Hepatic stellate cell (primary cell): Measurements from ENCODE around the gene SLC25A23.
A peak's percentile ranks its signal among the peaks of the same experiment; 100 is the strongest.

Source experiments
- DNase-seq: peaks from one replicate; pipeline ENCODE4 v3.0.0; 2011; ENCODE audit warnings: low spot score

SLC25A23 gene

DNA sequence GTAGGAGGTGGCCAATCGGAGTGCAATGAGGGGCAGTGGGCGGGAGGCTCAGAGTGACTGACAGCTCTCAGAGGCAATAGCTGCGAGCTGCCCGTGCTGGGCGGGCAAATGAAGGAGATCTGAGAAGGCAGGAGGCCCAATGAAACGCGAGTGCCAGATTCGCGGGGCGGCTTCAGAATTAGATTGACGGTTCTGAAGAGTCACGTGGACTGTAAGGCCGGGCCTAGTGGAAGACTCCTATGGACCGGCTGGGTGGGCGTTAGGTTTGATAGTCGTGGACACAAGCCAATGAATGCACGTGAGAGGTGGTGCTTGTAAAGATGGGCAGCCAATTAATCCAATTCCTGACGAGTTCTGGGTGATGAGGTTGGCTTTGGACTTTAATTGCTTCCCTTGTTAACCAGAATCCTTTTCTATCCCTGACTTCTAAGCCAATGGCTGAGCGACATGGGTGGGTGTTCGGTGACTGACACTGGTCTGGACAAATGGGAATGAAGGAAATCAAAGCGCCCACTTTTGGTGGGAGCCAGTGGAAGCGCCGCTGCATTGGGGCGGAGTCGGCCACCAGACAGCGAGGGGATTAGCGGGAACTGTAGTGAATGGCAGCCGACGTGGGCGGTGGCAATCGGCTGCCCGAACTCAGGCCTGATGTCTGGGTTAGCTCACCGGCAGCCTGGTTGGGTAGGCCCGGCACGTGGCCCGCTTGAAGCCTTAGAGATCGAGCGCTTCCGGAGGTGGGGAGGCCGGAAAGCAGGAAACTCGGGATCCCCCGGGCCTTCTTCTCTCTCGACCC lies 34.5 kb downstream of the SLC25A23 start:
- peak; percentile 100 for DNase-seq

DNA sequence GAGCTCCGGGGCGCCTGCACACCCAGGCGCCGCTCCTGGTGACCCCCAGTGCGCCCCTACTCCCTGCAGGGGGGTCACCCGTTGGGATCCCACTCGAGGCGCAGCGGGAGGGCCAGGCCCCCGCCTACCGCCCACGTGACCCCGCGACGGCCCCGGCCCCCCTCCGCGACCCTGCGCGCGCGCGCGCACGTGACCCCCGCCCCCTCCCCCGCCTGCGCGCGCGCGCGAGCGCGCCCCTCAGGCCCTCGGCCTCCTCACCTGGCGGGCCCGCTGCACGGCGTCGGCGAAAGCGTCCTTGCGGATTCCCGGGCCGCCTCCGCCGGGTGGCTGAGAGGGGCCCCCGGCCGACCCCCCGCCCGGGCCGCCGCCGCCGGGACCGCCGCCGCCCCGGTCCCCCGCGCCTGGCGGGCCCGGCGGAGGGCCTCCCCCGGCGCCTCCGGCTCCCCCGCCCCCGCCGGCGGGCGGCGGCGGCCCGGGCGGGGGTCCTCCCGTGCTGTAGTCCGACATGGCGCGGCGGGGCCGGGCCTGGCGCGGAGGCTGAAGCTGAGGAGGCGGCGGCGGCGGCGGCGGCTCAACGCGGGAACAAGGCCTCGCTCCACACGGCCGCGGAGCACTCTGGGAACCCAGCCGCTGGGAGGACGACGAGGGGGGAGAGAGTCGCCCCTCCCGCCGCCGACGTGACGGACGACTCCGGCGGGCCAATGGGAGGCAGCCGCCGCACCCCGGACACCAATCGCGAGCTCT lies 35.2 kb downstream of the SLC25A23 start, which contains the start of gene KHSRP:
Gene KHSRP, minus strand, starts transcription at position 617 of the 744 bp plus-strand sequence. Its CDS starts 110 bp downstream, at position 507.
- DNase-seq = no peak

DNA sequence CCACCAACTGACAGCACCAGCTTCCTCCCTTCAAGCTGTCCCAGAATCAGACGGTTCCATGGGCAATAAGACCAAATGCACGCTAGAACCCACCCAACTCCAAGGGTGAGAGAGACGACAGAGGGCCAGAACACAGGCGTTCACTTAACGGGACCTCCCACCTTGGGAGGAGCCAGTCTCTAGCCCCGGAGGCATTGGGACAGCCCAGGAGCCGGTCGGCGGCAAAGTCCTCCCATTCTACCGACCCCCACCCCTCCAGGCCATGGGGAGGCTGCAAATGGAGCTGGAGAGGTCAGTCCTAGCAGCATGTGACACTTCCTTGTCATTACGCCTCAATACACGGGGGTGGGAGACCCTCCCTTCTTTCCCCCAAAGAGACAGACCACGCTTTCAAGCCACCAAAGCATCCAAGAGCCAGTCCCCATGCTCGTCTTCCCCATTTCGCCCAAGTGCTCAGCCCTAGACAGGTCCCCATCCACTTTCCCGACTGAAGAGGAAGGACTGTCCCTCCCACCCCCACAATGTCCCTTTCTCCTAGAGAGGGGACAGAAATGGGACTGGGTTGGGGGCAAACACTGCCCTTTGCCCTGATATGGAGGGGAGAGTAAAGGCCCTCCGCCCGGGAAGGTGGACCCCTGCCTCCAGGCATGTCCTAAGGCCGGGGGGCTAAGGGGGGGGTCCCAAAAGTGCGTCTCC lies 35.9 kb downstream of the SLC25A23 start:
- DNase-seq = peak; percentile 85

DNA sequence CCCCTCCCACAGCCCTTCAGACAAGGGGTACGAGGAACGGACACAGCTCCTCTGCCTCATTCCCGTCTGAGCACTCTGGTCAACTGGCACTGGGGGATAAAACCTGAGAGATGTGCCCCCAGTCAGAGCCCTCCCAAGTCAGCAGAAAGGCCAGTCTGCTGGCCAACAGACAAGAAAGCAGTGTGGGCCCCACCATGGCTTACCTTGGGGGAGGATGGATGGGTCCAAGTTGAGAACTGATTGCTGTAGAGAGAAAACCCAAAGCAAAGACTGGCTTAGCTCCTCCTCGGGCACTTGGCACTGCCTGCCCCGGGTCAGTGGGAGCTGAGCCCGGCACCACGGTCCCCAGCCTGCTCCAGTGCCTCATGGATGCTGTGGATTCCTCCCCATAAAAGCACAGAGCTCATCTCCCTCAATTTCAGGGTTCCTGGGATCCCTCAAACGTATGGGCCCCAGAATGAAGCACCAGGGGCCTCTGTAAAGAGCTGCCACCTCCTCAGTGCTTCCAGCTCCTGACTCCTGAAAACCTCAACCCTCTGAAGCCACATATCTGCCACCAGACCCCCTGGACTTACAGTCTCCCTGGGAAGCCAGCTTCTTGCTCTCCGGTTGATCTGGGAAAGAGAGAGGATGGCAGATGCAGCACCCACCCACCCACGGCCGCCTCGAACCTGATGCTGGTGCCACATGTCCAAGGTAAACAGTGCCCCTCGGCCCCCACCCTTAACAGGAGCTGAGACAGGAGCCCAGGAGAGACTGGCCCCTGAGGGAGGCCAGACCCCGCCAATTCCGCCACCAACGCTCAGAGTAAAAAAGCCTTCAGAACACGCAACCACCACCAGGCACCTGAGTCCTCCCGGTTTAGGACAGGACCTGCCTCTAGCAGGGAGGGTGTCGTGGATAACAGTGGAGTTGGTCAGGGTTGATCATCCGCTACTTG lies 38.2 kb downstream of the SLC25A23 start:
- no peak for DNase-seq

DNA sequence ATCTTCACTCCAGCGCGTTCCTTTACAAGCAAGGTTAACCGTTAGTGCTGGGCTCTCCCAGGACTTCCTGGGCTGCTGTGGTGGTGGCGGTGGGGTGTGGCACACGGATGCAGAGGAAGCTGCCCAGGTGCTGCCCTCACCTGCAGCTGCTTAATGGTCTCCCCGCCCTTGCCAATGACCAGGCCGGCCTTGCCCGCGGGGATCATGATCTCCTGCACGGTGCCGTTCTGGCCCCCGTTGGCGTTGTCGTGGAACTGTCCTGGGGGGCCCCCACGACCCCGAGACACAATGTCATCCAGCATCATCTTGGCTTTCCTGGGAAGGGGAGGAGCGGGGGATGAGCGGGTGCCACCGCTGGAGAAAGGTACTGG lies 41.0 kb downstream of the SLC25A23 start:
- DNase-seq = no peak

DNA sequence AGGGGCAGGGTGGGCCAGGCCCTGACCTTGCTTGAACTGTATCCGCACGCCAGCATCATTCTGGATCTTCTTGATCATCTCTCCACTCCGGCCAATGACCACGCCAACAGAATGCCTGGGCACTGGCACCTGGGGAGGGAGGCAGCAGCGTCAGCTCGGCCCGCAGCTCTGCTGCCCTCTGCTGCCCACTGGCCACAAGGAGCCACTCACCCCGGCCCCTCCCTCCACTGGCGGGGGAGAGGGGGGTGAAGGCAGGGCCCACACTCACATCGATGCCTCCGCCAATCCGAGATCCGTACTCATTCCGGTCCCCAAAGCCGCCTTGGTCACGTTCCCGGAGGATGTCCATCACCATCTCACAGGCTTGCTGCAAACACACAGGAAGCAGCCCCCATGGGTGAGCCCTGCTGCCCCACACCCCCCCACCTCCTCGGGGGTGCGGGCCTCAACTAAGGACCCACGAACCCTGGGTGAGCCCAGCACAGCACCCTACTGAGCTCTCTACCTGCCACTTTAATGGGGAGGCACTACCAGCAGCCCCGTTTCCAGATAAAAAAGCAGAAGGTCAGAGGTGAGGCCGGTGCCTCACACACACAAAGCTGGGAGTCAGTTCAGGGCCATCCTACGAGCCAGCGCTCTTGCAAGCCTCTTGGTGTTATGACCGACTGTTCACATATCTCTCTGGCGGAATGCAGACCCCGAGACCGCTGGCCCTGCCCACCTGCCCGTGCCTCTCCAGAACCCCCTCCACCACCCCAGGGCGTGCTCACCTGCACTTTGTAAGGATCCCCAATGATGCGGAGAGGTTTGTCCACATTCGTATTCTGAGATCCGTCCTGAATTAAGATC lies 41.7 kb downstream of the SLC25A23 start:
- peak; percentile 62 for DNase-seq

DNA sequence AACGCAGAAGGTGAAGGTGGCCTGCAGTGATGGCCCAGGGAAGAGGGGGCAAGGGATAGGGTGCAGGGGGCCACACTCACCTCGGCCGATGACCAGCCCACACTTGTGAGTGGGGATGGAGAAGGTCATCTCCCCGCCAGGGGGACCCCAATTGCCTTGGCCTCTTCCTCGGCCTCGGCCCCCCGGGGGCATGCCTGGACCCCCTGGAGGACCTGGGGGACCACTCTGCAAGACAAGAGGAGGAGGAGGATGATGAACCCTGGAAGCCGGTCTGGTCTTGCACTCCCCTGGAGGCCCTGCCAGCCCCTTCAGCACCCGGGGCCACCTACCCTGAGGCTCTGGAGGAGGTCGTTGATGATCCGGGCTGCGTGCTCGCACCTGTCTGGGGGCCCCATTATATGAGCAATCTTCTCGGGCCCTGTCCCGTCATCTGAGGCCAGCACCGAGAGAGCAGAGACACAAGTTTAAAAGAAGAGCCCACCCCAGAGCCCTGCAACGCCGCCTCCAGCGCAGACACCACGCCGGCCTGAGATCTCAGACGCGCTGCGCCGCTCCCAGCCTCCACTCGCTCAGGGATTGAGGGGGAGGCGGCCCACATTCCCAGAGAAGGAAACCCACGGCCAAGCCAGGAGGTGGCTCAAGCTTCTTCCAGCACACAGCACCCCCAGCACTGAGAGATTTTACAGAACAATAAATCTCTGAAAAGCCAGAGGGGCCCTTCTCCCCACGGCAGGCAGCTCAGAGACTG lies 42.8 kb downstream of the SLC25A23 start:
- no peak for DNase-seq

DNA sequence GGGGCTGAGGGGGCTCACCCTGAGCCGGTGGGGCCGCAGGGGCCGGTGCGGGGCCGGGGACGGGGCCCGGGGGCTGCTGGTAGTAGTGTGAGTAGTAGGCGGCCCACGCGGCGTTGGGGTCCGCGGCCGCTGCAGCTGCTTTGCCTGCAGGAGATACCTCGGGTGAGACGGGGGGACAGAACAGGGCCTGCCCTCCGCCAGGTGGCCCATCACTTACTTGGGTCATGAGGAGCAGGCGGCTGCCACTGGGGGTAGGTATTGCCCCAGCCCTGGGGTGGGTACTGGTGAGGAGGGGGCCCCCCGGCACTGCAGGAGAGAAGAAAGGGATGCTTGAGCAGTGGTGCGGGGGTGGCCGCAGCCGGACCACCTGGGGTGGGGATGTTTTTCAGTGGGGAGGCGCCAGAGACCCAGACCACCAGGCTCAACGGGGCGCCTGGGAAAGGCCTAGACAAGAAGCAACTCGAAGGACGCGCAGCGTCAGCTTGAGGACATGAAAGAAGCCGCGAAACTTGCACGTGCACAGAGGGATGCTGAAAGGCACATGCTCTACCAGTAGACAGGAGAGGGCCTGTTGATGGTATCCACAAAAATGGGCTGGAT lies 43.9 kb downstream of the SLC25A23 start:
- DNase-seq = no peak

DNA sequence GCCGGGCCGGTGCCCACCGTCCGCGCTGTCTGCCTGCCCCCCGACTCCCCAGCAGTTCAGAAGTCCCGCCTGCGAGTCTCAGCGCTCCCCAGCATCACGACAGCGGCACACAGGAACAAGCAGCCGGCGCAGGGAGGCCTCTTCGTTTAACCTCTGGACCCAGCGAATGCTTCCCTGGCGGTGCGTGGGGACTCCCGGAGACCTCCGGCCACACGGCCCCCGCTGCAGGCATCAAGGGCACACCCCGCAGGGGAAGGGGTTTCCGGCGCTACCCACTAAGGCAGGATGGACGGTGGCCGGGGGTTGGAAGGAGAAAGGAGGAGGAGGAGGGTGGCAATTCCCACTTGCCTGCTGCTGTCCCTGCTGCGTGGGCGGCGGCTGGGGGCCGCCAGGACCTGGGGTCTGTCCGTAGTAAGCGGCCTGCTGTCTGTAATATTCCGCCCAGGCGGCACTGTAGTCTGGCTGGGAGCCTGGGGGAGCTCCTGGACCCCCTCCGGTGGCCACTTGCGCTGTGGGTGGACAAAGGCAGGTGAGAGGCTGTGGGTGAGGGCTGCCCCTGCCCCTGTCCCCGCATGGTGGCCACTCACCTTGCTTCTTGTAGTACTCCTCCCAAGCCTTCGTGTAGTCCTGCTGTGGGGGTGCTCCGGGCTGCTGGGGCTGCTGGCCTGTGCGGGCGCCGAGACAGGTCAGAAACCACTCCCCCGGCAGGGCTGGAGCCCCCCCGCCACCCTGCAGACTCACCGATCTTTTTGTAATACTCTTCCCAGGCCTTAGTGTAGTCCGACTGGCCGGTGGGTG lies 44.6 kb downstream of the SLC25A23 start:
- DNase-seq = no peak

DNA sequence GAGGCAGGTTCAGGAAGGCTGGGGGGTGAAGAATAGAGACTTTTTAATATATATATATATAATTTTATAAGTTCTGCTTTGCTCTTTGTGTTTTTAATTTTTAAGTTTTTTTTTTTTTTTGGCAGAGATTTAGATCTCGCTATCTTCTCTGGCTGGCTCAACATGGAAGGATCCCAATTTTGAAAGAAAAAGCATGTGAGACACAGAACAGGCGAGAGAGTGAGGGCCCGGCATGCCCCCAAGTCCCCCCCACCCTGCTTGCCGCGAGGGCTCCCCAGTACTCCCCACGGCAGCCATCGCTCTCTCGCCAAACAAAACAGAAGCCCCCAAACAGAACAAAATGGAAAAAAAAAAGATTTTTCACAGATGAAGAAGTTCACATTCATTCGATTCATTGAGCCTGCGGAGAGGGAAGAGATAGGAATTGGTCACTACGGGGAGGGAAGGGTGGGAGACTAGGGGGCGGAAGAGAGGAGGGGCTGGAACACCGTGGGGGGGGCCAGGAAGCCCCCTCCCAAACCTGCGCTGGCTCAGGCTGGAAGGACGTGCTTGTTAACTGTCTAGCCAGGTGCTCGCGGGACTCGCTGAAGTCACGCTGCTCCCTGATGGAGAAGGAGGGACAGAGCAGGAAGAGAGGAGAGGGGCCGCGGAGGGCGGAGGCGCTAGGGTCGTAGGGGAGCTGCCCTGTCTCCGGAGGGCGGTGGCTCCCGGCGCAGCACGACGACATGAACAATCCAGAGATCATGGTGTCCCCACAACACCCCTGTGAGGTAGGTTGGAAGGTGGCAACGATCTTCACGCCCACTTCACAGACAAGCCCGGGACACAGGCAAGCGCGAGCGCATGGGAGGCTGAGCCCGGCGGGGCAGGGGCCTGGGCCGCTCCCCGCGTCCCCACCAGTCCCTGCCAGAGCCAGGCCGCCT lies 45.6 kb downstream of the SLC25A23 start:
- no peak for DNase-seq

DNA sequence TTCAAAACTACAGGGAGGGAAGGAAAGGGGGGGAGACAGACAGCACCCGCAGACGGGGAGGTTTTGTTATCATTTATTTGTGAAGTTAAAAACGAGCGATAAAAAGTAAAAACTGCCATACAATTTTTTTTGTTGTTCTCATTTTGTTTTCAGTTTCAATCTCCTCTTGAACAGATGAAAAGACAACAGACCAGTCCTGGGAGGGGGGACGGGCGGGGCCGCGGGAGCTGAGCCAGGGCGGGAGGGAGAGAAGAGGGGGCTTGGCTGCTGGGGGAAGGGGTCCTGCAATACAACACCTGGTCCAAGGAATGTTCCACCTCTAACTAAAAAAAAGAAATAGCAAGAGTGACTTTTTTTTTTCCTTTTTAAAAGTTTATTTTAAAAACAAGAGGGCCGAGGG lies 46.3 kb downstream of the SLC25A23 start:
- DNase-seq = no peak

DNA sequence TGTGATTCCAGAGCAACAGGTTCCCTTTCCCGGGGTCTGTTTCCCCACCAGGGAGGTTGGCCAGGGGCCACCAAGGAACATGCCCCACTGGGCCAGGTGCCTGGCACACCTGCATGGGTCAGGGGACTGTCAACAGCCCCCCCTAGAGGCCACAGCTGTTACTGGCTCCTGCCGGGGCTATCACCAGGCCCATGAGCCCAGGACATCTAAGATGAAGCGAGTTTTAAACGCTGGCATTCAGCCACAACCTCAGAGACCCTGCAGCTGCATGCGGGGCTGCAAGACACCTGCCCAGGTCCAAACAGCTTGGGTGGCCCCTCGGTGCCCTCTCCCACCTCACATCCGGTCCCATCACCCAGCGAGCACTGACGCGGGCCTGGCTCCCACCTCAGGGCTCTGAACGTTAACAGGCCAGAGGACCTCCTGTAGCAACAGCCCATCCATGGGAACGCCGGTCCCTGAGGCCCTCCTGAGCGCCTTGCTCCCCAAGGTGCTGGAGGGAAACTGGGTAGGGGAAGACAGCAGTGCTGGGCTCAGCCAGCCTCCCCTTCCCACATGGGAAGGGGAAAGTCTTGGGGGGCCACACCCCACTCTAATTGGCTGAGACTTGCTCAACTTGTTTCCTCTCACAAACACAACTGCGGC lies 47.0 kb downstream of the SLC25A23 start:
- no peak for DNase-seq

DNA sequence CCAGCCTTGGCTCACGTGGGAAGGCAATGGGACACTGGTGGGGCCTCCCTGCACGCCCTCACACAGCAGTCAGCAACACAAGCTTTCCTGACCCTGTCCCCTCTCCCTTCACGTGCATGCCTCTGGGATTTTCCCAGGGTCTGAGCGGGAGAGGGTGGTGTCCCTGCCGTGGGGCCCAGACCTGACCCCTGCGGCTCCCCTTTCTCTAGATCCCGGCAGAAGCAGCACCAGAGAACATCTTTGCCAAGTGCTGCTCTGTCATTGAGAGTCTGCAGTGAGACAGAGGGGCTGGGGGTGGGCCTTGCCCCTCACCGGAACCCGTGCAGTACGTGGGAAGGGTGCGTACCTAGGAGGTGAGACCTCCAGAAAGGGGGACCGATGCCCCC lies 47.5 kb downstream of the SLC25A23 start:
- DNase-seq = no peak

DNA sequence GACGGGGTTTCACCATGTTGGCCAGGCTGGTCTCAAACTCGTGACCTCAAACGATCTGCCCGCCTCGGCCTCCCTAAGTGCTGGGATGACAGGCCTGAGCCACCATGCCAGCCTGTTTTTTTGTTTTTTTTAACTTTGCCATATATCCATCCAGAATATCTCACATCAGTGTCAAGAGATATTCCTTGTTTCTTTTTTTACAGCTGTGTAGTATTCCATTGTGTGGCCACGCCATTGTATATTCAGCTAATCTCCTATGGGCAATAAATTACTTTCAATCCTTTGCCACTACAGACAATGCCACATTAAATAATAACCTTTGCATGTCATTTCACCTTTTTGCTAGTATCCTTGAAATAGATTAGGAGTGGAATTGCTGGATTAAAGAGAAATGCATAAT lies 50.2 kb downstream of the SLC25A23 start:
- no peak for DNase-seq

DNA sequence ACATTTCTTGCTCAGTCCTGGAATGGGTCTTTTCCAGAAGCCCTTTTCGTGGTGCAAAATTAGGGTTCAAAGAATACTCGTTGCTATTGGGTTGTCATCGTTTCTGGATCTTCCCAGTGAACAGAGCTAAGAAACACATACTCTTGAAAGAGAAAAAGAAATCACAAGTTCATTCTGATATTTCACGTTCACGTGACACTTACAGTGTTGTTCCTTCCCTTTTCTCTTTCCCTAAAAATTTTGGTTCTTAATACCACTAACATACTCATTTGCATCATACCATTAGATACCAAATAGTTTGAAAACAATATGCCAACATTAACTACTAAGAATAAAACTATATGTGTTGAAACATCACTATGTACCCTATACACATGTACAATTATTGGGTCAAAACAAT lies 53.2 kb downstream of the SLC25A23 start:
- no peak for DNase-seq

DNA sequence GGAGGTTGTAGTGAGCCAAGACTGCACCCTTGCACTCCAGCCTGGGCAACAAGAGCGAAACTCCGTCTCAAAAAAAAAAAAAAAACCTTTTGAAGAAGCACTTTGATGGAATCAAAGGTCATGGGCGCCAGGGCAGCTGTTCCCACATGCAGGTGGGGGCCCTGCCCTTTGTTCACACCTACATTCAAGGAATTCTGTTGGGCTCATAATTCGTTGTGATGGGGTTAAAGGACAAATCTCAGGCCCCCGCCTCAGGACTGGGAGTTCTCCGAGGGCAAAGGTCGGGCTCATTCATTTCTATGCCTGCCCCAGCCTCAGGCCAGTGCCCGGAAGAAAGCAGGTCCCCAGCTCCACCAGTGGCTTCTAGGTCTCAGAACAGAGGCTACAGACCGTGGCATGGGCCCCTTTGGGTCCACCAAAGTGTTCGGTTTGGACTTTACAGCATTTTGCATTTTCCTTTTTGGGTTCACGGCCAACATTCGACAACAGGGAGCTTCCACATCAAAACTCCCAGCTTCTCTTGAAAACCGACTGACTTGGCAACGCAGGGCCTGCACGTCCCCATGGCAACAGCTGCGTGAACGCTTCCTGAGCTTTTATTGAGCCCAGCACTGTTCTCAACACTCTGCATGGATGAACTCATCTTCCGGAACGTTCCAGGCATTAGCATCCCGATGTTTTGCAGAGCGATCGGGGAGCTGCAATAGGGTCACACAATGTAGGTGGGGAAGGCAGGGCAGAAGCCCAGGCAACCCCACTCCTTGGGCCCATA lies 56.6 kb downstream of the SLC25A23 start:
- peak; percentile 75 for DNase-seq
